ENCODE results near the gene WDR86.

Gene WDR86, protein sequence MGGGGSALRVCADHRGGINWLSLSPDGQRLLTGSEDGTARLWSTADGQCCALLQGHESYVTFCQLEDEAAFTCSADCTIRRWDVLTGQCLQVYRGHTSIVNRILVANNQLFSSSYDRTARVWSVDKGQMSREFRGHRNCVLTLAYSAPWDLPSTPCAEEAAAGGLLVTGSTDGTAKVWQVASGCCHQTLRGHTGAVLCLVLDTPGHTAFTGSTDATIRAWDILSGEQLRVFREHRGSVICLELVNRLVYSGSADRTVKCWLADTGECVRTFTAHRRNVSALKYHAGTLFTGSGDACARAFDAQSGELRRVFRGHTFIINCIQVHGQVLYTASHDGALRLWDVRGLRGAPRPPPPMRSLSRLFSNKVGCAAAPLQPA

DNA sequence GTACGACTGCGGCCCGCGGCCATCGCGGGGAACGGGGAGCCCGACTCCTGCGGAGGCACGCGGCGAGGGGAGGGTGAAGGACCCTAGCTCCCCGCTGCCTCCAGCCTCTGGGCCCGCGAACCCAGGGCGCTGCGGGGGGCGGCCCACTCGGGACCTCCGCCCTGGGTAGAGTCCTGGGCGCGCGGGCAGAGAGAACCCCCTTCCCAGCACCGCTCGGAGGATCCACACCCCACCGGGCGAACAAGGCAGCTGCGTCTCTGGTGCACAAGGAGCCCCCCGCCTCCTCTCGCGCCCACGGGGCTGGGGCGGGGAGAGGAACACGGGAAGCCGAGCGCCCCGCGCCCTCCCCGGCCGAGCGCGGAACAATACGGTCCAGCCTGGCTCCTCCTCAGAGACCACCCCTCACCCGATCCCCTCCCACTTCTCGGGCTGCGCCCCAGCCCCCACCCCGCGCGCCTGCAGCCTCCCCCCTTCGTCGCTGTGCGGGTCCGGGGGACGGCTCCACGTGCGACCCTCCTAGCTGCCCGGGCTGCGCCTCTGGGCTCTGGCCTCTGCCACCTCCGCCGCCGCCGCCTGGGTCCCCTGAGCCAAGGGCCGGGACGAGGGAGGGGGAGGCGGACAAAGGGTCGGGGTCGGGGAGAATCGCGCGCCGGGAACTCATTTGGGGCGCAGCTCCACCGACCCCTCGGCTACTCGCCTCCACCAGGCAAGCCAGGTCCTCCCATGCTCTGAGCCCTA, at the start of gene WDR86:
Gene WDR86, minus strand, starts transcription at position 372 of the 738 bp plus-strand sequence. CDS start 449 bp downstream, outside the sequence.
- no peak for DNase-seq (ENCODE audit: low read depth in 2 of 2)

DNA sequence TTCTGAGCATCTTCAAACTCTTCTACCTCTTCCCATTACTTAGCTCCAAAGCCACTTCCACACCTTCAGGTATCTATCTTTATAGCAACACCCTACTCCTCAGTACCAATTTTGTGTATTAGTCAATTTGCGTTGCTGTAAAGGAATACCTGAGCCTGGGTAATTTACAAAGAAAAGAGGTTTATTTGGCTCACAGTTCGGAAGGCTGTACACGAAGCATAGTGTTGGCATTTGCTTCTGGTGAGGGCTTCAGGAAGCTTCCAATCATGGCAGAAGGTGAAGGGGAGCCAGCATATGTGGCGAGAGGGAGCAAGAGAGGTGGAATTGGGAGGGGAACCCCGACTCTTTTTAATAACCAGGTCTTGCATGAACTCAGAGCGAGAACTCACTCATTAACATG, 47.7 kb upstream of the WDR86 start:
- DNase-seq (ENCODE audit: low read depth in 2 of 2): no peak

DNA sequence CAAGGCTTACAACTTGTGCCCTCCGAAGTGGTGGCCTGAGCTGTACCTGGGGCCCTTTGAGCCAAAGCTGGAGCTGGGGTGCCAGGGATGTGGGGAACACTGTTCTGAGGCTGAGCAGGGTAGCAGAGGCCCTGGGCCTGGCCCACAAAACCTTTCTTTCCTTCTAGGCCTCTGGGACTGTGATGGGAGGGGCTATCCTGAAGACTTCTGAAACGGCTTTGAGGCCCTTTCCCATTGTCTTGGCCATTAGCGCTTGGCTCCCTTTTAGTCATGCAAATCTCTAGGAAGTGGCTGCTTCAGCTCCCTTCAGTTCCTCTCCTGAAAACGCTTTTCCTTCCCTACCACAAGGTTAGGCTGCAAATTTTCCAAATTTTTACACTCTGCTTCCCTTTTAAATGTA, 46.9 kb upstream of the WDR86 start:
- DNase-seq (ENCODE audit: low read depth in 2 of 2): no peak

DNA sequence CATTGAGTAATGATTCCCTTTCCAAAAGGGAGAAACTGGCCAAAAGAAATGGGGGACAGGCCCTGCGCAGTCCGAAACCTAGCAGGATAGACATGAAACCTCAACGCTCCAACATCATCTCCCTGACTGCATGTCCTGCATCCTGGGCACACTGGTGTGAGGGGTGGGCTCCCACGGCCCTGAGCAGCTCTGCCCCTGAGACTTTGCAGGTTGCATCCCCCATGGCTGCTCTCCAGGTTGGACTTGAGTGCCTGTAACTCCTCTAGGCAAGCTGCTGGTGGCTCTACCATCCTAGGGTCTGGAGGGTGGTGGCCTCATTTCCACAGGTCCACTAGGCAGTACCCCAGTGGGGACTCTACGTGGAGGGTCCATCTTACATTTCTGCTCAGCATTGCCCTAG, 46.4 kb upstream of the WDR86 start:
- no peak for DNase-seq (ENCODE audit: low read depth in 2 of 2)

DNA sequence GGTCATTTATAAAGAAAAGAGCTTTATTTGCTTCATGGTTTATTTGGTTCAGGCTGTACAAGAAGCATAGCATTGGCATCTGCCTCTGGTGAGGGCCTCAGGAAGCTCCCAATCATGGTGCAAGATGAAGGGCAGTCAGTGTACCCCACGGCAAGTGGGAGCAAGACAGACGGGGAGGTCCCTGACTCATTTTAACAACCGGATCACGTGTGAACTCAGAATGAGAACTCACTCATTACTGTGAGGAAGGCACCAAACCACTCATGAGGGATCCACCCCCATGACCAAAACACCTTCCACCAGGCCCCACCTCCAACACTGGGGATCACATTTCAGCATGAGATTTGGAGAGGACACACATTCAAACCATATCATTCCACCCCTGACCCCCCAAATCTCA, 45.9 kb upstream of the WDR86 start:
- no peak for DNase-seq (ENCODE audit: low read depth in 2 of 2)

DNA sequence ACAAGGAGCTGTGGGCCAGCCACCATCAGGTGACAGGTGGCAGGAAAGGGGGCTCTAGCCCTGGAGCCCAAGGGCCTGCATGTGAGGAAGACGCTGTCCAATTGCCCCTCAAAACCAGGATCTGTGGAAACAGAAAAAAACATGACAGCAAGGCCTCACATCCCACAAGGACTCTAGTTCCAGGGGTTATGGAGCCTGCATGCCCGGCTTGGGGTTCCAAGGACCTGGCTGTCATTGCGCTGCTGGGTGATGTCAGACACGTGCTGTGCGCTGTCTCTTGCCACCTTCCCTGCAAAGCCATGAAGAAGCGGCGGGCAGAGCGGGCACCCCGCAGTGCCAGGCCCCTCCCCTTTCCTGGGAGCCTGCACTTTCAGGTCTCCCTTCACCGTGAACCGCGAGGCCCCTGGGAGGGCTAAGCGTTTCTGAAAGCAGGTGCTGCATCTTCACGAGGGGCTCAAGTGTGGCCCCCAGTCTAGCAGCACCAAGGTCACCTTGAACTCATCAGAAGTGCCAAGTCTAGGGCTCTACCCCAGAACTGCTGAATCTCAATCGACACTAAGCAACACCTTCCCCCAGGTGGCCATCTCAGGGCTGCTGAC, 45.2 kb upstream of the WDR86 start:
- DNase-seq (ENCODE audit: low read depth in 2 of 2): no peak

DNA sequence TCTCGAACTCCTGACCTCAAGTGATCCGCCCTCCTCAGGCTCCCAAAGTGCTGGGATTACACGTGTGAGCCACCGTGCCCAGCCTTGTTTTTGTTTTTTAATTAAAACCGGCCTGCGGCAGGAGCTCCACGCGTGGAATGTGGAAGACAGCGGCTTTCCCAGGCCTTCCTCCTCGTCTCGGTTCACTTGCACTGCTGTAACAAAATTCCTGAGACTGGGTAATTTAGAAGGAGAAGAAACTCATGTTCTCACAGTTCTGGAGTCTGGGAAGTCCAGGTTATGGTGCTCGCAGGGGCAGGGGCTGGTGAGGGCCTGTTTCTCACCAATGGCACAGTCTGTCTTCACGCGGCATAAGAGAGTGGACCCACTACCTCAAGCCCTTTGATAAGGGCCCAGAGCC, 44.5 kb upstream of the WDR86 start:
- DNase-seq (ENCODE audit: low read depth in 2 of 2): no peak

DNA sequence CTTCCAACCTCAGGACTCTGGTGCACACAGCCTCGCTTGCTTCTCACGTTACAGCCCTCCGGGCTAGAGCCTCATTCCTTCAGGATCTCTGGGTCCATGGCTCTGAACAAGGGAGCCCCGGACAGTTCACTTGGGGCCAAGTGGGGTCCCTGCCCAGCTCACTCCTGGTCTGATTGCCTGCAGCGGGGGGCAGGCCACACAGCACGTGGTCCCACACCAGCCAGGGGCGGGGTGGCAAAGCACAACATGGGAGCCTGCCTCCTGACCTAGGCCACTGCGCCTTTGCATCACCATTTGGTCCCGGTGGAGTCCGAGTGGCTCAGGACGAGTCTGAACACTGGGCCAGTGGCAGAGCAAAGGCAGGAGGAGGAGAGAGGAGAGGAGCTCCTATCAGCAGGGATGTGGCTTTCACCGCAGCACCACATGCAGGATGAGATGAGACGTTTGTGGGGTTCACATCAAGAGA, 43.5 kb upstream of the WDR86 start:
- no peak for DNase-seq (ENCODE audit: low read depth in 2 of 2)

DNA sequence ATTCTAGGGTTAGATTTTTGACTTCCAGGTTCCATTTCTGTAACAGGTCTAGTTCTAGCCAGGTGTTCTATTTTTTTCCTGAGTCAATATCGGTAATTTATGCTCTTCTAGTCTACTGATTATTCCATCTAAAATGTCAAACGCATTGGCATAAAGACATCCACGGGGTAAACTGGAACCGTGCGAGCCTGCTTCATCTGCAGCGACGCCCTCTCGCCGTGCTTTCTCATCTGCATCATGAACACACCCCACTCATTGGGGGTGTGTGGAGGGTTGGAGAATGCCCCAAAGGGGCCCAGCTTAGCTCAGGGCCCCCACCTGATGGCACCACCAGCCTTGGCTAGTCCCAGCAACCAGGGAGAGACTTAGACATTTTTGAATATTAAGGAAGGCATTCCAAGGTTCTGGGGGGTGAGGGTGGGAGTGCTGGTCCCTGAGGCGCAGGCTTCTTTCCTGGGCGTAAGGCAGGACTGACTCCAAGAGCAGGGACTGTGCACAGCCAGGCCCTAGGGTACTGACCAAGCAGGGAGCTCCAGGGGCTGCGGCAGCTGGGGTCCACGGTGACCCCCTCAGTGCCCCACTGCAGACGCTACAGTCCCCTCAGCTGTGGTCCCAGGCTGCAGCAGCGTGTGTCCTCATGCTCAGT, 43.0 kb upstream of the WDR86 start:
- DNase-seq (ENCODE audit: low read depth in 2 of 2): no peak

DNA sequence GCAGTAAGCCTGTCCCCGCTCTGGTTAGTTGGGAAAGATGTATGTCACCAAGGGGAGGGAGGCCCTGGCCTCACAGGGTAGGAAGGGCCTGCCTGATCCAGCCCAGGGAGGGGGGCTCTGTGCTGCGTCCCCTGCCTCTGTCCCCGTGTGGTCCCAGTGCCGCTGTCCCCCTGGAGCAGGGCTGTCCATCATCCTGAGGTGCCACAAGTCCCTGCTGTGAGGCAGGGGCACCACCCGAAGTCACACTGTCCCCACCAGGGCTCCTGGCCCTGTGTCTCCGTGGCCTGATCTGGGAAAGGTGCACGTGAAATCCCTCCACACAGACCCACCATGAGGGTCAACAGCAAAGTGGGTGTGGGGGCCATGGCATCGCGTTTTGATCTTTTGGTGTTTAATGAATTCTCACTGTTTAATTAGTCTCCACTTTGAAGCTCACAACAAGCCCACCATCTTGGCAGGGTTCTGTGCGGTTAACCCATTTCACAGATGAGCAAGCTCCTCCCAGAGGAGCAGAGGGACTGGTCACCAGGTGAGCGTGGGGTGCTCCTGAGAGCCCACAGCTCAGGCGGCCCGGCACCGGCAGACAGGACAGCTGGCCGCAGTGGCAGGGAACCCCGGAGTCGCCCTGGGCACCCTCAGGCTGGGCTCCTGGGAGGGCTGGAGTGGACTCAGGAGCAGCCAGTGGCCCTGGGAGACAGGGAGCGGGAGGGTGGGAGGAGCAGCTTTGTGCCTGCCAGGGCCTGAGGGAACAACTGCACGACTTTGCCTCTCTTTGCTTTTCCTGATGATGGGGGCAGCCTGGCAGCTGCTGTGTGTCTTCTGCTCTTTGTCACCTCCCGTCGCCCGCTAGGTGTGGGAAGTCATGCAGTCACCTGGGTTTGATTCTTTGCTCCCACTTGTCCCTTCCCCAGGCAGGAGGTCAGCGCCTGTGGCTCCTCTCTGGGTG, 42.1 kb upstream of the WDR86 start:
- DNase-seq (ENCODE audit: low read depth in 2 of 2): no peak

DNA sequence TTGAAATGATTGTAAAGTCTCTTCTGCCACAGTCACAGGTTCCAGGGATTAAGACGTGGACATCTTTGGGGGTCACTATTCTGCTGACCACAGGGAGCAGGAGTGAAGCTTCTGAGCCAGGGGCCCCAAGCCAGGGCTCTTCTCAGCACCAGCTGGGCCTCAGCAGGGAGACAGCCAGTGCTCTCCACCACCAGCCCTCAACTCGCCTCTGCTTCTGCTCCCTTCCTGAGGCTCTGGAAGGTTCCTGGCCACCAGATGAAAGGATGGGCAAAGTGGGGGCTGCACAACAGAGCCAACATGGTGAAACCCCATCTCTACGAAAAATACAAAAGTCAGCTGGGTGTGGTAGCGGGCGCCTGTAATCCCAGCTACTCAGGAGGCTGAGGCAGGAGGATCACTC, 41.3 kb upstream of the WDR86 start:
- no peak for DNase-seq (ENCODE audit: low read depth in 2 of 2)

DNA sequence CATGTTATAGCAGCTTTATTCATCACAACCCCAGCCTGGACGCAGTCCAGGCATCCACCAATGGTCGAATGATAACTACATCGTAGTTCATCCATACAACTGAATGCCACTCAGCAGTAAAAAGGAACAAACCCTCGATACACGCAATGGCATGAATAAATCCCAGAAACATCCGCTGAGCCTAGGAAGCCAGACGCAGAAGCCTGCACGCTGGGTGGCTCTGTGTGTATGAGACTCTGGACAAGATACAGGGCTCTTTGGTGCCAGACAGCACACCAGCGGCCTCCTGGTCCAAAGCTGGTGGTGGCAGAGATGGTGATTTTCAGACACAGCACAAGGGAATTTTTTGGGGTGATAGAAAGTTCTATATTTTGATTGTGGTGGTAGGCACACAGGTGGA, 40.2 kb upstream of the WDR86 start:
- no peak for DNase-seq (ENCODE audit: low read depth in 2 of 2)

DNA sequence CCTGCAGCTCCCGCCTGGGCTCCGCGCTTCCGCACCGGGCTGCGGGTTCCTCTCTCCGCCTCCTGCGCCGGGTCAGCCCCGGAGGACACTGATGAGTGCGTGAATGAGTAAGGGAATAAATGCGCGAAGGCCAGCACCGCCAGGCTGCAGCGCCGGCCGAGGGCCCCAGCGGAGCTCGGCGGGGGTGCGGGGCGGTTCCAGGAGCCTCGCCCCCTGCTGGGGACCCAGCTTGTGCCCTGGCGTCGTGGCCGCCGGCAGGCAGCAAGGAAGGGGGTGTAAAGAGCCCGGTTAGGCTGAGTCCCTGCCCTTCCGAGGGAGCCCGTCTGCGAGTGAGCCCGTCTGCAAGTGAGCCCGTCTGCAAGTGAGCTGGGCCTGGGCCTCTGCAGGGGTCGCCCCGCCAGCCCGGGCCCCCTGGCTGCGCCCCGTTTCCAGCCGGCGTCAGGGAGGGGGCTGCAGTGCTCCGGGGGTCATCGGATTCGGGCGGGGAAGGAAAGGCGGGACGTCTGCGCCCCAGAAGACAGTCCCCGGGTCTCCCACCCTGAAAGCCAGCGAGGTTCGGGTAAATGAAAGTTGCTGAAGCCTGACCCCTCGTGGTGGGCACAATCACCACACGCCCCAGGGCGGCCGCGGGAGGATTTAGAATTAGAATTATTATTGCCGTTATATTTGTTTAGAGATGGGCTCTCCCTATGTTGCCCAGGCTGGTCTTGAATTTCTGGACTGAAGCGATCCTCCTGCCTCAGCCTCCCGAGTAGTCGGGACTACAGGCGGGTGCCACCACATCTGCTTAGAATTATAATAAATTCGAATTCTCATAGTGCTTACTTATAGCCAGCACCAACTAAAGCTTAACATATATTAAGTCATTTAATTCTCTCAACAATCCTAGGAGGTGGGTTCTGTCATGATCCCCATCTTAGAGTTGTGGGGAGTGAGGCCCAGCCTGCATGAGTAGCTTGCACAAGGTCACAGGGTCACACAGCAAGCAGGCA, 38.7 kb upstream of the WDR86 start:
- peak; percentile 54 to 65 for DNase-seq (ENCODE audit: low read depth in 2 of 2)

DNA sequence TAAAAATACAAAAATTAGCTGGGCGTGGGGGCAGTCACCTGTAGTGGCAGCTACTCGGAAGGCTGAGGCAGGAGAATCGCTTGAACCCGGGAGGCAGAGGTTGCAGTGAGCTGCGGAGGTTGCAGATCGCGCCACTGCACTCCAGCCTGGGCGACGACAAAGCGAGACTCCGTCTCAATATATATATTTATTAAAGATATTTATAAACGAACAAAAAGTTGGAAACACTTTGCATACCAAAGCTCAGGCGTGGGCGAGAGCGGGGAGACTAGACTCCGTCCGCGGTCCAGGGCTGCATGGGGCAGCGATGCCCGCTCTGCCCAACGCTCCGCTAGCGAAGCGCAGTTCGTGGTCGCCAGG, 38.0 kb upstream of the WDR86 start:
- no peak for DNase-seq (ENCODE audit: low read depth in 2 of 2)

DNA sequence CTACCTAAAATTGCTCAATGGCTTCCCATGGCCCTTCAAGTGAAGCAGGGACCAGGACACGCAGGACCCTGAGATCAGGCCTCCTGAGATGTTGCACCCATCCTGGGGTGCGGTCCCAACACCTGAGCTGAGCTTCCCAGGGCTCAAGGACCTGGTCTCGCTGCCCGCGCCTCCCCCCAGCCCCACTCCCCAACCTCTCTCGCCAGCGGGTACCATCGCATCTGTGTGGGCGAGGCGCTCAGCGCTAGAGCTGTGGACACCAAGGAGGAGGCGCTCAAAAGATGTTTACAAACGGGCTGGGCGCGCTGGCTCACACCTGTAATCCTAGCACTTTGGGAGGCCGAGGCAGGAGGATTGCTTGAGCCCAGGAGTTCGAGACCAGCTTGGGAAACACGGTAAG, 37.5 kb upstream of the WDR86 start:
- no peak for DNase-seq (ENCODE audit: low read depth in 2 of 2)

DNA sequence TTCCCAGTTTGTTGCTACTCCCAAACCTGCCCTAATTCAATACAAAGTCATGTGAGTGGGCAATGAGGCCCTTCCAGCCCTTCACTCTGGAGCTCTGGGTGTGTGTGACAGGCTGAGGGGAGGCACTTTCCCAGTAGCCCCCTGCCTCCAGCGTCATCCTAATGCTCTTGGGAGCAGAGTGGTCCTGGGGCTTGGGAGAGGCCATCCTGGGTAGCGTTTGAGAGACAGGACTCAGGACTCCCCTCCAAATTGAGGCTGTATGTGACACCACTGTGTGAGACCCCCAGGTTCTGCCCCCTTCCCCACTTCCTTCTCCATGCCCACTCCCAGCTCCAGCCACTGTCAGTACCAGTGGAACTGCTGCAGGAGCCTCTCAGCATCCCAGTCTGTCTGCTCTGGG, 36.6 kb upstream of the WDR86 start:
- no peak for DNase-seq (ENCODE audit: low read depth in 2 of 2)

DNA sequence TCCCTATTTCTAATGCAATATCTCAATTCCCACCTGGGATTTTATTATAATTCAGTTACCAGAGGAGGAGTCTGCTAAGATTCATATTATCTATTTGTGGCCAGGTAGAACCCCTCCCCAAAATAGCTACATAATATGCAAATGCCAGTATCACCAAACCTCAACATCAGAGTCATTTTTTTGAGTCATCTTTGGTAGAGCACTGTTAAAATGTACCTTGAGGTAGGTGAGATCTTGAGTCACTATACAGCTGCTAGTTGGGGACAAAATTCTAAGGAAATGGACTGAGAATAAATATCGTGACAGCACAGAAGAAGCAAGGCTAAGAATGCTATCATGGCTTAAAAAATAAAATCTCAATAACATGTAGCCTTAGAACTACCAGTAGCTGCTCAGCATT, 34.8 kb upstream of the WDR86 start:
- no peak for DNase-seq (ENCODE audit: low read depth in 2 of 2)

DNA sequence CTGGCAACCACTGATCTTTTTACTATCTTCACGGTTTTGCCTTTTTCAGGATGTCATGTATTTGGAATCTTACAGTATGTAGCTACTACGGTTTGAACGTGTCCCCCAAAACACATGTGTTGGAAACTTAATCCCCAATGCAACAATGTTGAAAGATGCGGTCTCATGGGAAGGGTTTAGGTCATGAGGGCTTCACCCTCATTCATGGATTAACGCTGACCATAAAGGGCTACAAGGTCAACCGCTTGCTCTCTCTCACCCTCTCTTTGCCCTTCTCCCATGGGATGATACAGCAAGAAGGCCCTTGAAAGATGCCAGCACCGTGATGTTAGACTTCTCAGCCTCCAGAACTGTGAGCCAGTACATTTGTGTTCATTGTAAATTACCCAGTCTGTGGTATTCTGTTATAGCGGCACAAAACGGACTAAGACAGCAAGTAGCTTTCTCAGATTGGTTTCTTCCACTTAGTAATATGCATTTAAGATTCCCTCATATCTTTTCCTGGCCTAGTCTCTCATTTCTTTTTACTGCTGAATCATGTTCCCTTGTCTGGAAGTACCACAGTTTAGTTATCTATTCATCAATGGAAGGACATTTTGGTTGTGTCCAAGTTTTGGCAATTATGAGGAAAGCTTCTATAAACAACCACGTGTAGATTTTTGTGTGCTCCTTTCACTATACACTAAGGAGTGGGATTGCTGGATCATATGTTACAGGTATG, 33.1 kb upstream of the WDR86 start:
- no peak for DNase-seq (ENCODE audit: low read depth in 2 of 2)

DNA sequence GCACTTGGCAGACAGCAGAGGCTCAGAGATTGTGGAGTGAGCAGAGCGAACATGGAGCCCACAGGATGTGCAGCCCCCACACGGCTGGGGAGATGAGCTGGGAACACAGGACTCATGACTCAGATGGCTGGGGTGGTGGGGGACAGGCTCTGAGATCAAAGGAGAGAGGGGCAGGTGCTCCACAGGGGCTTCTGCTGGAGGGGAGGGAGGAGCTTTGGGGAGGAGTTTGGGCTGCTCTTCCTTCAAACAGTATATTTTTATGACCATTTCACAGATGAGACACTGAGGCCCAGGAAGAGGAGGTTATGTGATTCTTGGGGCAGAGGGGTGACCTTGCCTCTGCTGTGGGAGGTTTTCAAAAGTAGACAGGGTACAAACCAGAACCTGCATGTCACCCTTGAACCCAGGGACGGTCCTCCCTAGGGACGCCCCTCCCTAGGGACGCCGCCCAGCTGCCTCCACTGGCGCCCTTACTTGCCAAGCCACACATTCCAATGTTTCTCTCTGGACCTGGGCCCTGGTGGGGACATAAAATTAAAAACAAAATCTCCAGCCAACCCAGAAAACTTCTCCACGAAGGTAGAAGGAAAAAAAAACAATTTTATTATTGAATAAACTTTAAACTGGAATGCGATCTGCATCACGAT, 31.1 kb upstream of the WDR86 start:
- DNase-seq (ENCODE audit: low read depth in 2 of 2): no peak

Measured in stimulated activated CD4-positive, alpha-beta T cell treated with anti-CD3 and anti-CD28 coated beads, Interleukin-15, amount 100 ng/mL, for 48 hours (primary cell).